Liver (tissue), 3 donors: ENCODE measurements around the gene SLC35A3.

Experiments used
- ATF3 ChIP-seq: IDR thresholded peaks from 2 replicates; pipeline ENCODE4 v1.6.1; 2016; ENCODE audit warnings: antibody characterized with exemption
- CTCF ChIP-seq: fragments of 150-350 bp; IDR thresholded peaks from 2 replicates; pipeline ENCODE4 v1.5.1; 2017; ENCODE audit warnings: improper control_type of control experiment, low read depth, low read length; ENCODE audit not compliant: missing input control
- EGR1 ChIP-seq, 2 donors: IDR thresholded peaks; 2 replicates each; pipeline ENCODE4 v1.6.1; 2016 to 2018; ENCODE audit warnings: antibody characterized with exemption in 2 of 2, low read depth in 2 of 2
- FOXA1 ChIP-seq: IDR thresholded peaks from 2 replicates; pipeline ENCODE4 v1.6.1; 2016; ENCODE audit warnings: antibody characterized with exemption
- FOXA2 ChIP-seq: IDR thresholded peaks from 2 replicates; pipeline ENCODE4 v1.6.1; 2016; ENCODE audit warnings: antibody characterized with exemption
- GABPA ChIP-seq, 2 donors: IDR thresholded peaks in 1 of 2; conservative IDR thresholded peaks in 1 of 2; 2 replicates each; pipeline ENCODE4 v1.6.1; 2016; ENCODE audit warnings: antibody characterized with exemption in 2 of 2, mild to moderate bottlenecking in 1 of 2, moderate library complexity in 1 of 2
- JUND ChIP-seq, 2 donors: IDR thresholded peaks; 2 replicates each; pipeline ENCODE4 v1.6.1; 2016; ENCODE audit warnings: antibody characterized with exemption in 2 of 2
- MAX ChIP-seq: IDR thresholded peaks from 2 replicates; pipeline ENCODE4 v1.6.1; 2016; ENCODE audit warnings: antibody characterized with exemption
- RAD21 ChIP-seq, 2 donors: IDR thresholded peaks; 2 replicates each; pipeline ENCODE4 v1.6.1; 2016; ENCODE audit warnings: antibody characterized with exemption in 2 of 2, mild to moderate bottlenecking in 2 of 2
- REST ChIP-seq: IDR thresholded peaks from 2 replicates; pipeline ENCODE4 v1.6.1; 2016; ENCODE audit warnings: antibody characterized with exemption, mild to moderate bottlenecking
- SP1 ChIP-seq: IDR thresholded peaks from 2 replicates; pipeline ENCODE4 v1.6.1; 2018; ENCODE audit warnings: antibody characterized with exemption, mild to moderate bottlenecking
- TAF1 ChIP-seq: conservative IDR thresholded peaks from 2 replicates; pipeline ENCODE4 v1.6.1; 2016; ENCODE audit warnings: antibody characterized with exemption, mild to moderate bottlenecking
- ZBTB33 ChIP-seq: IDR thresholded peaks from 2 replicates; pipeline ENCODE4 v1.6.1; 2016; ENCODE audit warnings: antibody characterized with exemption
- donor health status: healthy.
- donor health status: healthy.

GRCh38 chr1:100035214-100035613 is 65.4 kb downstream of the SLC35A3 start:
- TF ChIP-seq CTCF: no peak
- no peak for TF ChIP-seq REST
- TF ChIP-seq MAX: no peak
- TF ChIP-seq EGR1 (IDR thresholded peaks at IDR 0.05; ENCODE audit: low read depth in 2 of 2): no peak
- no peak for TF ChIP-seq RAD21 (IDR thresholded peaks at IDR 0.05)
- no peak for TF ChIP-seq ATF3
- TF ChIP-seq GABPA (IDR thresholded peaks at IDR 0.05 in 1 of 2, conservative IDR thresholded peaks at IDR 0.05 in 1 of 2): no peak
- TF ChIP-seq ZBTB33: no peak
- no peak for TF ChIP-seq TAF1
- TF ChIP-seq SP1: no peak
- no peak for TF ChIP-seq FOXA2
- no peak for TF ChIP-seq JUND (IDR thresholded peaks at IDR 0.05)
- TF ChIP-seq FOXA1: no peak
